ENCODE data around the gene EXOC4. TPM values are rescaled to one million over a fixed set of nuclear protein-coding genes. Genes with fewer than 3 reads are reported as not detected.

The EXOC4 gene
- total RNA-seq, 1 experiment from 2014 or later: 91.9 TPM

DNA sequence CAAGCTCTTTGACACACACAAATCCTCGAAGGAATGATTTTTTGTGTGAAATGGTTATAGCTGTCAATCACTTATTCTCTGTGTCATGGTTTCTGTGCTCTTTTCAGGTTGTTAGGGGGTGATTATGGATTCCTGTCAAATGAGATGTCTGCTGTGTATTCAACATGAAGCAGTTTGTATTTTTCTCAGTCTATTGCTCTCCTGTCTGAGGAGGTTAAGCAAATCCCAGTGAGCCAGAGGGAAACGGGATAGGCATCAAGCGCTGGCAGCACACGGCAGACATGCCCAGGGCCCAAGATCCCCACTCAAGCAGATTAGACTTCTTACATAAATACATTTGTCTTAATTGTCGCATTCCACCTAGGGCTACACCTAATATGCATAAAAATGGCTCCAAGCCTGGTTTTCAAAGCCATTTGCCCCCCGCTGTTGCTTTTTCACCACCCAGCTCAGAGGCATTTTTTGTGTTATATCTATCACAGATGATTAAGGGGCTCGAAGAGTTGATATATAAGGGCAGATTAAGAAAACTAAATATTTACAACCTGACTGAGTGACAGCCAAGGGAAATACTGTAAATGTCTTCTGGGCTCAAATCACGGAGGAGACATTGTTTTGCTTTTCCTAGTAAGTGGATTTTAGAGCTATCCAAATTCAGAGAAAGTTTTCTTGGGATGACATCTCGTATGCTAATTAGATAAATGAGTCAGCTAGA lies 681.5 kb downstream of the EXOC4 start:
- H3K27ac Mint-ChIP-seq (ENCODE audit: unreplicated experiment): no peak overlapping the region
- H3K9me3 Mint-ChIP-seq (ENCODE audit: low read depth, unreplicated experiment): no peaks in the 10 kb centered on the region
- H3K27me3 Mint-ChIP-seq (ENCODE audit: unreplicated experiment): no peaks in the 10 kb centered on the region
- no peak overlapping the region for H3K4me3 Mint-ChIP-seq (ENCODE audit: low read depth, unreplicated experiment)
- no peaks in the 10 kb centered on the region for H3K36me3 Mint-ChIP-seq (ENCODE audit: insufficient read depth, unreplicated experiment)
- no TSS peak for BruUV-seq (replicated peaks)
- peaks cover 27% of the 10 kb centered on the region for H3K4me1 Mint-ChIP-seq (ENCODE audit: low read depth, unreplicated experiment)
- TF ChIP-seq, protein P1, sequence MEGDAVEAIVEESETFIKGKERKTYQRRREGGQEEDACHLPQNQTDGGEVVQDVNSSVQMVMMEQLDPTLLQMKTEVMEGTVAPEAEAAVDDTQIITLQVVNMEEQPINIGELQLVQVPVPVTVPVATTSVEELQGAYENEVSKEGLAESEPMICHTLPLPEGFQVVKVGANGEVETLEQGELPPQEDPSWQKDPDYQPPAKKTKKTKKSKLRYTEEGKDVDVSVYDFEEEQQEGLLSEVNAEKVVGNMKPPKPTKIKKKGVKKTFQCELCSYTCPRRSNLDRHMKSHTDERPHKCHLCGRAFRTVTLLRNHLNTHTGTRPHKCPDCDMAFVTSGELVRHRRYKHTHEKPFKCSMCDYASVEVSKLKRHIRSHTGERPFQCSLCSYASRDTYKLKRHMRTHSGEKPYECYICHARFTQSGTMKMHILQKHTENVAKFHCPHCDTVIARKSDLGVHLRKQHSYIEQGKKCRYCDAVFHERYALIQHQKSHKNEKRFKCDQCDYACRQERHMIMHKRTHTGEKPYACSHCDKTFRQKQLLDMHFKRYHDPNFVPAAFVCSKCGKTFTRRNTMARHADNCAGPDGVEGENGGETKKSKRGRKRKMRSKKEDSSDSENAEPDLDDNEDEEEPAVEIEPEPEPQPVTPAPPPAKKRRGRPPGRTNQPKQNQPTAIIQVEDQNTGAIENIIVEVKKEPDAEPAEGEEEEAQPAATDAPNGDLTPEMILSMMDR (IDR thresholded peaks at IDR 0.05; ENCODE audit: unreplicated experiment): no peak
- intact Hi-C loops (cut with micrococcal nuclease; ENCODE audit: unreplicated experiment): no loop called here
- DNase-seq: no peak
- CTCF ChIA-PET: no interaction called here

DNA sequence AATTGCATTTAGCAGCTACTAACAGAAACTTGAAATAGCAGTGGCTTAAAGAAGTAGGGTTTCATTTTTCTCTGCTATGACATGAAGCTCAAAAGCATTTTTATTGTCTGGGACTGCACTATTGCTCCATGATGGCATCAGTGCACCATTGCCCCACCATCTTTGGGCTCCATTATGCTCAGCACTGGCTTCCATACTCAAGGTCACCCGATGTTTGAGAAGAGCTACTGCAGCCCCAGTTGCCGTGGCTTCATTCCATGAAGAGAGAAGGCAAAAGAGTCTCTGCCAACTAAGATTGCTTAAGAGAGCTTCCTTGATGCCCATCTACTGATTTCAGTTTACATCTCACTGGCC lies 682.1 kb downstream of the EXOC4 start:
- no peaks in the 10 kb centered on the region for H3K27me3 Mint-ChIP-seq (ENCODE audit: unreplicated experiment)
- DNase-seq: no peak
- TF ChIP-seq, protein P1 (IDR thresholded peaks at IDR 0.05; ENCODE audit: unreplicated experiment): no peak

DNA sequence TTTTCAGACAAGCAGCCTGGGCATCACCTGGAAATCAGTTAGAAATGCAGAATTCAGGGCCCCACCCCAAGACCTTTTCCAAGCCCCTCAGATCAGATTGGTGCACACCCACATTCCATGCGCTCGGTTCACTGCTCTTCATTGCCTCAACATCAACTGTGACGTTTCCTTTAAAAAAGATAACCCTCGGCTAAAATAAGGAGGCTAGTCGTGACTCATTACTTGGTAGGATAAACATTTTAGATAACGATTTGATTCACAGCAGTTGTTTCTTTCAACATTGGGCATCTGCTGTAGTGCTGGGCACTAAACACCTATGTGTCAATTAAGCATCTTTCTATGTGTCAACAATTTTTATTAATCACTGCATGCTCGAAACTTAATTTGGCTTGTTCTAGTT lies 683.2 kb downstream of the EXOC4 start:
- BruUV-seq (replicated peaks): no TSS peak
- H3K27ac Mint-ChIP-seq (ENCODE audit: unreplicated experiment): no peak overlapping the region
- H3K4me1 Mint-ChIP-seq (ENCODE audit: low read depth, unreplicated experiment): peaks cover 18% of the 10 kb centered on the region
- CTCF ChIA-PET: no interaction called here
- no peak overlapping the region for H3K4me3 Mint-ChIP-seq (ENCODE audit: low read depth, unreplicated experiment)
- TF ChIP-seq, protein P1 (IDR thresholded peaks at IDR 0.05; ENCODE audit: unreplicated experiment): no peak
- intact Hi-C loops (cut with micrococcal nuclease; ENCODE audit: unreplicated experiment): no loop called here
- no peaks in the 10 kb centered on the region for H3K27me3 Mint-ChIP-seq (ENCODE audit: unreplicated experiment)
- no peaks in the 10 kb centered on the region for H3K36me3 Mint-ChIP-seq (ENCODE audit: insufficient read depth, unreplicated experiment)
- no peak for DNase-seq
- no peaks in the 10 kb centered on the region for H3K9me3 Mint-ChIP-seq (ENCODE audit: low read depth, unreplicated experiment)

More for the DNA sequence above, 682.1 kb downstream of the EXOC4 start:
- intact Hi-C loops (cut with micrococcal nuclease; ENCODE audit: unreplicated experiment): no loop called here
- Mint-ChIP-seq H3K36me3 (ENCODE audit: insufficient read depth, unreplicated experiment) (no peaks in the 10 kb centered on the region), H3K27ac (ENCODE audit: unreplicated experiment) (no peak overlapping the region), H3K4me1 (ENCODE audit: low read depth, unreplicated experiment) (peaks cover 27% of the 10 kb centered on the region), H3K9me3 (ENCODE audit: low read depth, unreplicated experiment) (no peaks in the 10 kb centered on the region), H3K4me3 (ENCODE audit: low read depth, unreplicated experiment) (no peak overlapping the region)
- CTCF ChIA-PET: no interaction called here
- no TSS peak for BruUV-seq (replicated peaks)

DNA sequence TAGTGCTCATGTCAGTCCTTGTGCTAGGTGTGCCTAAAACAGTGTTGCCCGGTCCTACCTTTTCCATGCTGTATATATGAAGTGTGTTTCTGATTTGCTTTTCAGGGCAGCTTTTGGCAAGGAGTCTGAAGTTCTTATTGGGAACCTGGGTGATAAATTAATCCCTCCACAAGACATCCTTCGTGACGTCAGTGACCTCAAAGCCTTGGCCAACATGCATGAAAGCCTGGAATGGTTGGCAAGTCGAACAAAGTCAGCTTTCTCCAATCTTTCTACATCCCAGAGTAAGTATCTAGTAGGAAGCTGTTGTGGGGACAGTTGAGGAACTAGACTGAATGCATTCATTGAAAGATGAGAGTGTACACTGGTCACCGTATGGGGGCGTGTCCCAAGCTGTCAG lies 684.9 kb downstream of the EXOC4 start:
- no peak for DNase-seq
- TF ChIP-seq, protein P1 (IDR thresholded peaks at IDR 0.05; ENCODE audit: unreplicated experiment): no peak
- intact Hi-C loops (cut with micrococcal nuclease; ENCODE audit: unreplicated experiment): no loop called here
- no TSS peak for BruUV-seq (replicated peaks)
- CTCF ChIA-PET: no interaction called here
- H3K27me3 Mint-ChIP-seq (ENCODE audit: unreplicated experiment): no peaks in the 10 kb centered on the region
- peaks cover 3% of the 10 kb centered on the region for H3K36me3 Mint-ChIP-seq (ENCODE audit: insufficient read depth, unreplicated experiment)
- peaks cover 14% of the 10 kb centered on the region for H3K4me1 Mint-ChIP-seq (ENCODE audit: low read depth, unreplicated experiment)
- no peak overlapping the region for H3K4me3 Mint-ChIP-seq (ENCODE audit: low read depth, unreplicated experiment)
- H3K27ac Mint-ChIP-seq (ENCODE audit: unreplicated experiment): no peak overlapping the region
- H3K9me3 Mint-ChIP-seq (ENCODE audit: low read depth, unreplicated experiment): no peaks in the 10 kb centered on the region

All from Calu3 (cell line).